Muscle layer of duodenum (tissue), 2 donors: ENCODE results near the gene RXFP3.
"Not testable (repeated sequence)": the region's sequence is repeated elsewhere in the genome, so short reads cannot be mapped to it uniquely, and the experiment has no call there.

ENCODE experiments used
- H3K27ac ChIP-seq: one replicate; pipeline ENCODE4 v1.7.0; 2013; ENCODE audit warnings: mild to moderate bottlenecking, low read length
- H3K27me3 ChIP-seq: one replicate; pipeline ENCODE4 v1.7.0; 2013; ENCODE audit warnings: low read depth, mild to moderate bottlenecking, control low read depth, low read length
- H3K36me3 ChIP-seq, 2 donors: one replicate each; pipeline ENCODE4 v1.7.0; 2013; ENCODE audit warnings: low read length in 2 of 2, control low read depth in 1 of 2, mild to moderate bottlenecking in 1 of 2; ENCODE audit not compliant: insufficient read depth in 2 of 2, control insufficient read depth in 1 of 2
- H3K4me1 ChIP-seq, 2 donors: one replicate each; pipeline ENCODE4 v1.7.0; 2013; ENCODE audit warnings: low read length in 2 of 2, mild to moderate bottlenecking in 2 of 2, control low read depth in 1 of 2, moderate library complexity in 1 of 2; ENCODE audit not compliant: insufficient read depth in 2 of 2, control insufficient read depth in 1 of 2
- H3K4me3 ChIP-seq, 2 donors: one replicate each; pipeline ENCODE4 v1.7.0; 2013; ENCODE audit warnings: low read length in 2 of 2, low read depth in 1 of 2, mild to moderate bottlenecking in 1 of 2
- H3K9me3 ChIP-seq, 2 donors: one replicate each; pipeline ENCODE4 v1.7.0; 2013; ENCODE audit warnings: low read length in 2 of 2, control low read depth in 1 of 2, mild to moderate bottlenecking in 1 of 2; ENCODE audit not compliant: control insufficient read depth in 1 of 2
- donor health status: healthy.

Gene RXFP3

GRCh38 chr5:33905381-33905780, 30.8 kb upstream of the RXFP3 start:
- Histone ChIP-seq H3K4me3 (no peak overlapping the region), H3K36me3 (no peaks in the 10 kb centered on the region), H3K27me3 (no peaks in the 10 kb centered on the region), H3K27ac (no peak overlapping the region), H3K4me1 (no peaks in the 10 kb centered on the region), H3K9me3 (peaks cover 11 to 19% of the 10 kb centered on the region in 2 donors)

DNA sequence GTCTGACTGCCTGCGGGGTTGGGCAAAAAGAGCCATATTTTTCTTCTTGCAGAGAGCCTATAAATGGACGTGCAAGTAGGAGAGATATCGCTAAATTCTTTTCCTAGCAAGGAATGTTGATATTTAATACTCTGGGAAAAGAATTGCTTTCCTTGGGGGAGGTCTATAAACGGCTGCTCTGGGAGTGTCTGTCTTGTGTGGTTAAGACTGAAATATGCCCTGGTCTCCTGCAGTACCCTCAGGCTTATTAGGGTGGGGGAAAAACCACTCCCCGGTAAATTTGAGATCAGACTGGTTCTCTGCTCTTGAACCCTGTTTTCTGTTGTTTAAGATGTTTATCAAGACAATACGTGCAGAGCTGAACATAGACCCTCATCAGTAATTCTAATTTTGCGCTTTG, 29.9 kb upstream of the RXFP3 start:
- H3K4me1 ChIP-seq = not testable (repeated sequence)
- H3K9me3 ChIP-seq = peaks cover 11 to 19% of the 10 kb centered on the region in 2 donors

DNA sequence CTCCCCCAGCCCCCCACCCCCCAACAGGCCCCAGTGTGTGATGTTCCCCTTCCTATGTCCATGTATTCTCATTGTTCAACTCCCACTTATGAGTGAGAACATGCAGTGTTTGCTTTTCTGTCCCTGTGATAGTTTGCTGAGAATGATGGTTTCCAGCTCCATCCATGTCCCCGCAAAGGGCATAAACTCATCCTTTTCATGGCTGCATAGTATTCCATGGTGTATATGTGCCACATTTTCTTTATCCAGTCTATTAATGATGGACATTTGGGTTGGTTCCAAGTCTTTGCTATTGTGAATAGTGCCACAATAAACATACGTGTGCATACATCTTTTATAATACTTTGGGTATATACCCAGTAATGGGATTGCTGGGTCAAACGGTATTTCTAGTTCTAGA, 21.3 kb upstream of the RXFP3 start:
- H3K9me3 ChIP-seq = not testable (repeated sequence)

More for the DNA sequence above, 29.9 kb upstream of the RXFP3 start:
- H3K27me3 ChIP-seq, H3K27ac ChIP-seq, H3K36me3 ChIP-seq, H3K4me3 ChIP-seq: not testable (repeated sequence)

DNA sequence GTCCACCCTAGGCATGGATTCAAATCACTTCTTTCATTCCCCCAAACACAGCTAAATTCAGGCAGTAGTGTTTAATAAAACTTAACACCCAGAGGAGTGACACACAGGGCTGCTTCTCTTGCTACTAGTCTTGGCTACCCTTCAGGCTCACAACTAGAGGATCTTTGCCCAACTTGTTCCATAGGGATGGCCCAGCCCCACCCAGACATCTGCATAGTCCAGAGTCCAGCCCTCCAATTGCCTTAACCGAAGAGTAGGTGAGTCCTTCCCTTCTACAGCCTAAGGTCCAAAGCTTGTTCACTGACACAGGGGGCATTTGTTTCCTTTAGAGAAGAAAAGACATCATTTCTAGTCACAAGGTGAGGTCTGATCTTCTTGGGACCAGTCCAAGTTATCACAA, 15.2 kb upstream of the RXFP3 start:
- no peak overlapping the region for H3K4me3 ChIP-seq
- H3K27me3 ChIP-seq = no peaks in the 10 kb centered on the region
- H3K36me3 ChIP-seq = no peaks in the 10 kb centered on the region
- H3K4me1 ChIP-seq = no peaks in the 10 kb centered on the region
- peaks cover 0 to 8% of the 10 kb centered on the region in 2 donors for H3K9me3 ChIP-seq
- H3K27ac ChIP-seq = no peak overlapping the region

More for the DNA sequence above, 21.3 kb upstream of the RXFP3 start:
- H3K27ac ChIP-seq, H3K4me3 ChIP-seq, H3K27me3 ChIP-seq, H3K36me3 ChIP-seq, H3K4me1 ChIP-seq: not testable (repeated sequence)

DNA sequence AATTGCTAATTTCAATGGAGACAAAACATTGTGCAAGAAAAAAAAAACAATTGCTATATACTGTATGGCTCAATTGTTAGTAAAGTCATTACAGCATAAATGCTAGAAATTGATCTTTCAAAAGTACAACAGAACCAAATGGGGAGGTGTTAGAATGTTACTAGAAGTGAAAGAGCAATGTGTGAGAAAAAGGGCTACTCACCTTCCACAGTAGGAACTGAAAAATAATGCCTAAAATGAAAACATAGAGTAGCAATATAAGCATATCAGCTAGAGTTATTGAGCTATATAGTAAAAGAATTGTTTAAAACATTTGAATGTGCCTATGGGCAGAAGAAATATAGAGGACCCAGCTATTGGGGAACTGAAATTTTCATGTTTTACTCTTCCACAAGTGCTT, 10.9 kb upstream of the RXFP3 start:
- Histone ChIP-seq H3K36me3 (no peaks in the 10 kb centered on the region), H3K4me3 (no peak overlapping the region), H3K27me3 (no peaks in the 10 kb centered on the region), H3K9me3 (no peaks in the 10 kb centered on the region), H3K4me1 (no peaks in the 10 kb centered on the region), H3K27ac (no peak overlapping the region)

DNA sequence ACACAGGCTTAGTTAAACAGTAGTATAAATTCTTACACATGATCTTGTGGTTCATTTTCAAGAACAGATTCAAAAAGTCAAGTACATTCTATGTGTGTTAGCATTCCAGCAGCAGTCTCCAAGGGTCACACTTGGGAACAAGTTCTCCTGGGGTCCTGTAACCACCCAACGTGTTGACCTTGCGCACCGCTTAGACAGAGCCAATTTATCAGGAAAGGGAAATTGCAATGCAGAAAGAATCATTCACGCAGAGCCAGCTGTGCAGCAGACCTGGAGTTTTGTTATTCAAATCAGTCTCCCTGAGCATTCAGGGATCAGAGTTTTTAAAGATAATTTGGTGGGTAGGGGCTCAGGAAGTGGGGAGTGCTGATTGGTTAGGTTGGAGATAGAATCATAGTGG, 8.5 kb upstream of the RXFP3 start:
- no peak overlapping the region for H3K27ac ChIP-seq
- no peak overlapping the region for H3K4me3 ChIP-seq
- no peaks in the 10 kb centered on the region for H3K27me3 ChIP-seq
- H3K36me3 ChIP-seq = no peaks in the 10 kb centered on the region
- H3K9me3 ChIP-seq = no peaks in the 10 kb centered on the region
- no peaks in the 10 kb centered on the region for H3K4me1 ChIP-seq

GRCh38 chr5:33928283-33928682, 7.9 kb upstream of the RXFP3 start:
- Histone ChIP-seq H3K4me3 (no peak overlapping the region), H3K36me3 (no peaks in the 10 kb centered on the region), H3K9me3 (no peaks in the 10 kb centered on the region), H3K27ac (no peak overlapping the region), H3K4me1 (no peaks in the 10 kb centered on the region), H3K27me3 (no peaks in the 10 kb centered on the region)

- Histone ChIP-seq H3K4me3 (no peak overlapping the region), H3K36me3 (no peaks in the 10 kb centered on the region), H3K27ac (no peak overlapping the region), H3K9me3 (no peaks in the 10 kb centered on the region), H3K4me1 (no peaks in the 10 kb centered on the region), H3K27me3 (no peaks in the 10 kb centered on the region)
These were observed 6.1 kb upstream of the RXFP3 start for GRCh38 chr5:33929925-33930690.

DNA sequence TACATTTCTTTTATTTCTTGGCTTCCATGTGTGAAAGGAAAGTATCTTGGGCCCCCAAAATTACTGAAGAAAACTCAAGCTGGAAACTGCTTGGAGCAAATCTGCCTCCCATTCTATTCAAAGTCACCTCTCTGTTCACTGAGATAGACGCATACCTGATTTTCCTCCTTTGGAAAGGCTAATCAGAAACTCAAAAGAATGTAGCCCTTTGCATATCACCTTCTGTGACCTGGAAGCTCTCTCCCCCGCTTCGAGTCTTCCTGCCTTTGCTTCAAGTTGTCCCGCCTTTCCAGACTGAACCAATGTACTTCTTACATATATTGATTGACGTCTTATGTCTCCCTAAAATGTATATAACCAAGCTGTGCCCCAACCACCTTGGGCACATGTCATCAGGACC, 5.0 kb upstream of the RXFP3 start:
- Histone ChIP-seq H3K4me1 (peaks cover 0 to 7% of the 10 kb centered on the region in 2 donors), H3K27ac (no peak overlapping the region), H3K36me3 (no peaks in the 10 kb centered on the region), H3K9me3 (no peaks in the 10 kb centered on the region), H3K4me3 (no peak overlapping the region), H3K27me3 (no peaks in the 10 kb centered on the region)

- H3K36me3 ChIP-seq = no peaks in the 10 kb centered on the region
- peaks cover 0 to 18% of the 10 kb centered on the region in 2 donors for H3K4me1 ChIP-seq
- no peak overlapping the region for H3K4me3 ChIP-seq
- no peaks in the 10 kb centered on the region for H3K9me3 ChIP-seq
- H3K27ac ChIP-seq = no peak overlapping the region
- H3K27me3 ChIP-seq = peaks cover 21% of the 10 kb centered on the region
These were observed 2.4 kb upstream of the RXFP3 start for GRCh38 chr5:33933723-33934169.

DNA sequence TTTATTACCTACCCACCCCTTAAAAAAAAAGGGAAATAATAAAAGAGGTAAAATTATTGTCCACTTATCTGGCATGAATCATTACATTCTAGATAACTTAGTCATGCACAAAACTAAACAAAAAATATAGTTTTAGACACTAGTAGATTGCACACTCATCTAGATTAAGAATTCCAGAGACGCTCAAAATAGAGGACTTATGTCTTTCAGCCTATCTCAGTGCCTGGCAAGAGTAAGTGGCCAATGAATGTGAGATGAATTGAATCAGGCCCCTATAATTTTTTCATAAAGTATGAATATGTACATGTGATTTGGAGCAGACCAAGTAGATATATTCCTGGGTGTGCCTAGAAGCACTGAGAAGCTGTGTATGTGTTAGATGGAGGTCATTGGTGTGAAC, 2.0 kb upstream of the RXFP3 start:
- Histone ChIP-seq H3K27me3 (peaks cover 23% of the 10 kb centered on the region), H3K4me1 (peaks cover 0 to 18% of the 10 kb centered on the region in 2 donors), H3K36me3 (no peaks in the 10 kb centered on the region), H3K27ac (no peak overlapping the region), H3K4me3 (no peak overlapping the region), H3K9me3 (no peaks in the 10 kb centered on the region)

- peaks cover 31% of the 10 kb centered on the region for H3K27me3 ChIP-seq
- H3K27ac ChIP-seq = no peak overlapping the region
- no peaks in the 10 kb centered on the region for H3K9me3 ChIP-seq
- no peaks in the 10 kb centered on the region for H3K36me3 ChIP-seq
- peaks cover 0 to 18% of the 10 kb centered on the region in 2 donors for H3K4me1 ChIP-seq
- H3K4me3 ChIP-seq = peak overlapping the region; percentile 41 to 65
These were observed 194 bp upstream of the RXFP3 start for GRCh38 chr5:33936004-33936380.
